ENCODE results near the gene SCYGR1. TPM values are rescaled to one million over a fixed set of nuclear protein-coding genes. Genes with fewer than 3 reads are reported as not detected.
"Not testable (repeated sequence)": the region's sequence is repeated elsewhere in the genome, so short reads cannot be mapped to it uniquely, and the experiment has no call there.

Gene SCYGR1, protein sequence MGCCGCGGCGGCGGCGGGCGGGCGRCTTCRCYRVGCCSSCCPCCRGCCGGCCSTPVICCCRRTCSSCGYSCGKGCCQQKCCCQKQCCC
- not detected in 2 replicates for total RNA-seq

DNA sequence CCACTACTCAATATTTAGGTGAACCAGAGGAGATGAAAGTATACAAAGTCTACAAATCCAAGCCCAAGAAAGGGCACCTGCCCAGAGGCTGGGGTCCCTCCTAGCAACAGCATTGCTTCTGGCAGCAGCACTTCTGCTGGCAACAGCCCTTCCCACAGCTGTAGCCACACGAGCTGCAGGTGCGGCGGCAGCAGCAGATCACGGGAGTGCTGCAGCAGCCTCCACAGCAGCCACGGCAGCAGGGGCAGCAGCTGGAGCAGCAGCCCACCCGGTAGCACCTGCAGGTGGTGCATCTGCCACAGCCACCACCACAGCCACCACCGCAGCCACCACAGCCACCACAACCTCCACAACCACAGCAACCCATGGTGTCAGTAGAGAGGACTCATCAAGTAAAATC, at the start of gene SCYGR1:
TSS of gene SCYGR1 (minus strand) at position 367 of the 400 bp plus-strand sequence. CDS start at position 367, 0 bp downstream.
- not testable (repeated sequence) for DNase-seq (ENCODE audit: low read depth)

DNA sequence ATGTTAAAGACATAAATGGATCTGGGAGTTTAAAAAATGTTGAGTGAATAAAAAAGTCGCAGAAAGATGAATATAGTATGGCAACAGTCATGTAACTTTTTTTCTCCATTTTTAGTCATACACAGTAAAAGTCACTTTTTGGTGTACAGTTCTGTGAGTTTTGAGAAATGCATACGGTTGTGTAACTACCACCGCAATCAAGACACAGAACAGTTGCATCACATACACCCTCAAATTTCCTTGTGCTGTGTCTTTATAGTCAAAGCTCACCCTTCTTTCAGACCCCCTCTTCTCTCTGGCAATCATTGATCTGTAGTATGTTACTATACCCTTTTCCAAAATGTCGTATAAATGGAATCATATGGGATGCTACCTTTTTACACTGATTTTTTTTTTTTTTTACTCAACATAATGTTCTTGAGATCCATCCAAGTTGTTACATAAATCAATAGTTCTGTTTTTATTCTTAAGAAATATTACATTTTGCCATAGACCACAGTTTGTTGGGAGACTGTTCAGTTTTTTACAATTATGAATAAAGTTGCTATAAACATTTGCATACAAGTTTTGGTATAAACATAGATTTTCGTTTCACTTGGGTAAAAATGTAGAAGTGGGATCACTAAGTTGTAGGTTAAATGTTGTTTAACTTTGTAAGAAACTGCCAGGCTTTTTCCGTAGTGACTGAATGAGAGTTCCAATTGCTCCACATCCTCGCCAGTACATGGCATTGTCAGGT, 48.9 kb upstream of the SCYGR1 start:
- DNase-seq (ENCODE audit: low read depth) = no peak

DNA sequence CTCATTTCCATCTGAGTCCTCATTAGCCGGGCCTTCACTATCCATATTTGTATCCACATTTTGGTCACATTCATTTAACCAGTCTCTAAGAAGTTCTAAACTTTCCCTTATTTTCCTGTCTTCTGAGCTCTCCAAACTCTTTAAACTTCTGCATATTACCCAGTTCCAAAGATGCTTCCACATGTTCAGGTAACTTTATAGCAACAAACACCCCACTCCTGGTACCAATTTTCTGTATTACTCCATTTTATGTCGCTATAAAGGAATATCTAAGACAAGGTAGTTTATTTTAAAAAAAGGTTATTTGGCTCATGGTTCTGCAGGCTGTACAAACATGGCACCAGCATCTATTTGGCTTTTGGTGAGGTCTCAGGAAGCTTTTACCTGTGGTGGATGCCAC, 45.4 kb upstream of the SCYGR1 start:
- no peak for DNase-seq (ENCODE audit: low read depth)

DNA sequence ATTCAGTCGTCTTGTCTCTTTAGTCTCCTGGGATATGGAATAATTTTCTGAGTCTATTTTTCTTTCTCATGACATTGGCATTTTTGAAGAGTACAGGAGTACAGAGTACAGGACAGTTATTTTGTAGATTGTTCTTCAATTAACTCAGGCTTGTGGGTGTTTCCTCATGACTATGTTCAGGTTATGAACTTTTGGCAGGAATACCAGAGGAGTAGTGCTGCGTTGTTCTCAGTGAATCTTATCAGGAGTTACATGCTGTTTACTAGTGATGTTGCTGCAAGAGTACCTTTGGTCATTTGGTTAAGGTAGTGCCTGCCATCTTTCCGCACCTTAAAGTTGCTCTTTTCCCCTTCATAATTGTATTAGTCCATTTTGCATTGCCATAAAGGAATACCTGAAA, 42.9 kb upstream of the SCYGR1 start:
- peak; percentile 41 for DNase-seq (ENCODE audit: low read depth)

DNA sequence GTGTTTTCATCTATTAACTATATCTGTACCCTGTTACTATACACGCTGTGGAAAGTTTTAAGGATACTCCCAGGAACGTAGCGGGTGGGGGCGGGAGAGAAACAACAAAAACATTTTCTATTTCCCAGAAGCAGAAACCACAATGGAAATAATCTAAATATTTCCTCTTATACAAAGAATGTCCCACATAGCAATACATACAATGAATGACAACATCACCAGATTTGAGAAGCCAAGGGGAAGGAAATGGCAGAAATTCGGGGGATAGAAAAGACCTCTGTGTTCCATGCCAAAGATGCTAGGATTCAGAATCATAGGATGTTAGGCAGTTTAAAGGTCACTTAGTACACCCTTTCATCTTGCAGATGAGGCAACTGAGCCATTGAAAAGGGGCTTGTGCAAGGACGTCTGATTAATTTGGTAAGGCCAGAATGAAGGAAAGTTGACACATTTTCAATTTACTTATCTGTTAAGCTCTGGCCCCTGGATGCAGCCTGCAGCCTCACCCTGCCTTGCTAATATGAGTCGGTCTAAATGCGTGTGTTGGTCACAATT, 41.1 kb upstream of the SCYGR1 start:
- no peak for DNase-seq (ENCODE audit: low read depth)

DNA sequence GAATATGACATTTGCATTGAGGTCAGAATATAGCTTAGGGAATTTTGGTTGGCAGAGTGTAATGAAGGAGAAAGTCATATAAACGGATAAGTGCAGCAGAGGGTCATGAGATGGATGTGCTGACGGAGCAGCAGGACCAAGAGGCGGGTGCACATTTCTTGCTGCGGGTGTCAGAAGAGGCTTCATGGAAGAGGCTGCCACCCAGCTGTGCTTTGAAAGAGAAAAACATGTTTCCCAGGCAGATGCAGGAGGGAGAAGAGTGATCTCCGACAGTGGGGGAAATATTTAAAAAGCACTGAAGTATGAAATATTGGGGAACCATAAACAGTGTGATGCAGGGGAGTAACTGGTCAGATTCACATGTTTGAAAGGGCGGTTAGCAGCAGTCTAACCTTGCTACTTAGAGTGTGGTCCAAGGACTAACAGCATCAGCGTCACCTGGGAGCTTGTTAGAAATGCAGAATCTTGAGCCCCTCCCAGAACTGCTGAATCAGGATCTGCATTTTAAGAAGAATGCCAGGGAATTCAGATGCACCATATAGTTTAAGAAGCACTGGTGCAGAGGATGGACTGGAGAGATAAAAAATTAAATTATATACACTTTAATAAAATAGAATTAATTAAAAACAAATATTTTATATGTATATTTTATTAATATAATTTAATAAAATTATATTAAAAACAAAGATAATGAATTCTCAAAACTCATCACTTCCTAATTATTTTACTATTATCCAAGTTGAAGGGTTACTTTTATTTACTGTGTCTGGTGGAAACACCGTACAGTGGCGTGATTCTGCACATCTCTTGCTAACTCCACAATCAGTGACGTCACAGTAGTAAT, 36.1 kb upstream of the SCYGR1 start:
- DNase-seq (ENCODE audit: low read depth) = no peak

DNA sequence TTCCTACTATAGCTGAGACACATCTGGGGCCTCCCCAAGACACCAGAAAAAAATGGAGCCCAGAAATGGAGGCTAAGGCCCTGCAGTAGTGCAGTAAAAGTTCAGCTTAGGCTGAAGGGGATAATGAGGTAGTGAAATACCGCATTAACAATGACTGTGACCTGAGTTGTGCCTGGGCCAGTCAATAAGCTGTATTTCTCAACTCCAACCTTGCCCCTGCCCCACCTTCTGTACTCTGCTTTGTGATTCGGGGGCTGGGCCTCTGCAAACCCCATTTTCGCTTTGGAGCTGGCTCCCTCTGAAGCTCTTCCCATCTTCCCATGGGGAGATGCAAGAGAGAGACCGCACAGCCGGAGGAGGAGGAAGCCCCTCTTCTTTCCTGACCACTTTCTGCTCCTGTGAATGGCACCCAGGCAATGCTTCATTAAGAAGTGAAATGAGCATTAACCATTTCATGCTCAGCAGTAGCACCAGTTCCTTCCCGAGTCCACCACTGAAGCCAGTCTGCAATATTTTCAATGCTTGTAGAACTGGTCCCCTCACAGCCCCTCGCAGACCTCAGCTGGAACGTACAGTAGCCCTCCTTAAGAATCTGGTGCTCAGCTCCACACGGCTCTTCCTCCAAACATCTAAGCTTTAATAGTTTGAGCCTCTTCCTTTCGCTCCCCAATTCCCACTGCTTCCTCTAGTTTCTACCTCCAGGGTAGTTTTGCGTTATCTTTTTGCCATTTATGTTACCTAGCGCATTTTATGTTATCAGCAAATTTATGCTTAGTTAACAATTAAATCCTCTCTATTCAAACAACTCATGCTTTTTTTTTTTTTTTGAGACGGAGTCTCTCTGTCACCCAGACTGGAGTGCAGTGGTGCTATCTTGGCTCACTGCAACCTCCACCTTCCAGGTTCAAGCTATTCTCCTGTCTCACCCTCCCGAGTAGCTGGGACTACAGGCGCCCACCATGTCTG, 32.6 kb upstream of the SCYGR1 start:
- no peak for DNase-seq (ENCODE audit: low read depth)

DNA sequence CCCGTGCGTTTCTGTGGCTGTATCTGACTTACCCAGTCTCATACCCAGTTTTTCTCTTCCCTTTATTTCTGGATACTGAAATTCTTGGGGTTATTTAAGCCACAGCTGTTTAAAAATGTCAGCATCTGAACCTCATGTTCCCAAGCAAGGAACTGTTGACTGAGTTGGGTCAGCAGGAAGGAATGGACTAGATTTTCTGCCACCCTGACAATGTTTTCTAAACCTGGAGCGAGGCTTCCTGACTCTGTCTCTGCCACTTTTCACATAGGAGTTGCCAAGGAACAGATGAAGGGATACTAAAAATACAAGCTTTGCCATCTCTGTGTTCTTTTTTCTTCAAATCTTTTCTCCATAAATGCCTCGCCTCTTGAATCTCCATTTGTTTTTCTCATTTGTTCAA, 29.0 kb upstream of the SCYGR1 start:
- DNase-seq (ENCODE audit: low read depth) = no peak

DNA sequence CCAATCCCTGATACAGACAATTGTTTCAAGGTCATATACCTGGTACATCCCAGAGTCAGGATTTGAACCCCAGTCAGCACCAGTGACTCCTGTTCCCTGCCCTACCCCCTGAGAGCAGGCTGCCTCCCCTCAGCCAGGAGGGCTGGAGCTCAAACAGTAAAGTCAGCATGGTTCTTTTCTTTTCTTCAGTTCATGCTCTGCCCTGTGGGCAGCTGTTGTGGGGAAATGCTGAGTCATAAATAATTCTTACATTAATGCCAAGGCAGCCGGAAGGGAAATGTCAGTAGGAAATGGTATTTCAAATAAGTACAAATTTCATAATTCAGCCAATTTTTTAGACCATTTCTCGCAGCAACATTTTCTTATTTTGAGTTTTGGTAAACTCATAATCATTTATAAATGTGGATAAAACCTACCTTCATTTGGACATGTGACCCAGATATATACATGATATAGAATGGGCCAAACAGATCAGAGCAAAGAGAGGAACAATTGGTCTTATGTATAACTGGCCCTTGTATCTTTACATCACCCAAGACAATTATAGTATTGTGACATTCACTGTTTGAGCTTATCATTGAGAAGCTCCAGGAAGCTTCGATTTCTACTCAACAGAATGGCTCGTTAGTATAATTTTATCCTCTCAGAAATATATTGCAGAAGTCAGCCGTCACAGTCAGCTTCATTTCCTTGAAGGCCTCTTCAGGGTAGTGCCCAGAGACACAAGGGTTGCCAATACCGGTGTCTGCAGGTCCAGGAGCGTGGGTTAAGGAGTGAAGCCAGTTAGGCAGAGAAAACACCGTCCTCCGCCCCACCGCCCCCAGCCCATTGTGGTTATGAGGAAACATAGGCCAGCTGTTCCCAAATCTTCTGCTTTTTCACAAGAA, 28.0 kb upstream of the SCYGR1 start:
- peak; percentile 81 for DNase-seq (ENCODE audit: low read depth)

DNA sequence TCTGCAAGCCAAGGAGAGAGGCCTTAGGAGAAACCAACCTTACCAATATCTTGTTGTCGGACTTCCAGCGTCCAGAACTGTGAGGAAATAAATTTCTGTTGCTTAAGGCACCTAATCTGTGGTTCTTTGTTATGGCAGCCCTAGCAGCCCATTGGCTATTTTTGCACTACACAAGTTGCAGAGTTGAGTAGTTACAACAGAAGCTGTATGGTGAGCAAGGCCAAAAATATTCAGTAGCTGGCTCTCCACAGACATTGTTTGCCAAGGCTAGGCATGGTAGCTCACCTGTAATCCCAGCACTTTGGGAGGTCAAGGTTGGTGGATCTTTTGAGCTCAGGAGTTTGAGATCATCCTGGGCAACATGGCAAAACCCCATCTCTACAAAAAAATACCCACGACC, 27.1 kb upstream of the SCYGR1 start:
- peak; percentile 92 for DNase-seq (ENCODE audit: low read depth)

DNA sequence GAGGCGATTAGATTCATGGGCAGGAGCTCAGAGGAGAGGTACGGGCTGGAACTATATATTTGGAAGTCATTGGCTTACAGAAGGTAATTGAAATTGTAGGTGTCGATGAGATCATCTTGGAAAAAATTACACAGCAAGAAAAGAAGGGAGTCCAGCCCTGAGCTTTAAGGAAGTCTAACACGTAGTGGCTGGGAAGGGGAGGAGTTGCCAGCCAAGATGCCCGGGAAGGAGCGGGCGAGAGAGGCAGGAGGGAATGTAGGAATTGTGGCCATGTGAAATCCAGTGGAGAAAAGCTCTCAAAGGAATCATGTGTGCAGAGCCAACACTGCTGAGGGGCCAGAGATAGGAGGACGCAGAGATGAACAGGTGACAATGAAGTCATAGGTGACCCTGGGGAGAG, 25.6 kb upstream of the SCYGR1 start:
- DNase-seq (ENCODE audit: low read depth) = no peak

DNA sequence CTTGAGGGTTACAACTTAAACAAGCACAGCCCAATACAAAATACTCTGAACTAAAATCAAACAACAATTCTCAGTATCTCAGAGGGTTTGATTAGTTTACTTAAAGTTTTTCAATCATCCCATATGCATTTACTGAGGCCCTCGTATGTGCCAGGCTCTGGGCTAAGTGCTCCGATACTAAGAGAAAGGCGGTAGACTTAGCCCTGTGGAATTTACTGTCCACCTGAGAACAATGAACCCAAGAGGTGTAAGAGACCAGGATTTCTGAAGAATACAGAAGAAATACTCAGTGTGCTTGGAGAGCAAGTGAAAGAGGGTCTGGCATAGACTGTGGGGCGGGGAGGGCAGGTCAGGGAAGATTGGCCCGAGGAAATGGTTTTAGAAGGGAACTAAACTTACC, 25.1 kb upstream of the SCYGR1 start:
- no peak for DNase-seq (ENCODE audit: low read depth)

DNA sequence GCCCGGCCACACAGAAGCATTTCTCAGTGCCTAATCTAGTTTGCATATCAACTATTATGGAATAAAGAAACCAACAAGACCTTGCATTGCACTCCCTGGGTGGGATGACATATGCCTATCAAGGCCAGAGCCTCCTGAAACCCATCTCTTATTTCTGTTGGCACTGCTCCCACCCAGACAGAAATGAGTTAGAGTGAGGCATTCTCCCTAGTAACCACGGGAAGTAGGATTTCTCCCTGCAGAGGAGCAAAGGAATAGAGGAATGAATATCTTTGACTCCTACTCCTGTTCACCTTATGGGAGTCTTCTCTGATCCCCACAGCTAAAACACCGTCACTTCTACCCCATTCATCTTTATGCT, 24.2 kb upstream of the SCYGR1 start:
- peak; percentile 40 for DNase-seq (ENCODE audit: low read depth)

DNA sequence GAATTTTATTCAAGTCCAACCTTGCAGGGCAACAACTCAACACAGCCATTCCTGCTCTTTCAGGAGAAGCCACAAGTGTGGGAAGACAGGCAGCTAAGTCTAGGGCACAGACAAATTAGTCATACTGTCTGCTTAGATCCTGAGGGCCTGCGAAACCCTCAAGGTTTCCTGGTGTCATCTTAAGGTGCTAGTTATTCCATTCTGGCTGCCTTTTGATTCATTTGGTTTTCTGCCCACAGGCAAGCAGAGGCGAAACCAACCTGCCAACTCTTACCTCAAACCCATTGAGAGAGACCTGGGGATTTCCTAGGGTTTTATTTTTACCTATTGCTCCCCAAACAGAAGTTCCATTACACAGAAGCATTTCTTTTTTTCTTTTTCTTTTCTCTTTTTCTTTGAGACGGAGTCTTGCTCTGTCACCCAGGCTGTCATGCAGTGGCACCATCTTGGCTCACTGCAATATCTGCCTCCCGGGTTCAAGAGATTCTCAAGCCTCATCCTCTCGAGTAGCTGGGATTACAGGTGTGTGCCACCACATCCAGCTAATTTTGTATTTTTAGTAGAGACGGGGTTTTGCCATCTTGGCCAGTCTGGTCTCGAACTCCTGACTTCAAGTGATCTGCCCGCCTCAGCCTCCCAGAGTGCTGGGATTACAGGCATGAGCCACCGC, 23.7 kb upstream of the SCYGR1 start:
- DNase-seq (ENCODE audit: low read depth) = peak; percentile 91

DNA sequence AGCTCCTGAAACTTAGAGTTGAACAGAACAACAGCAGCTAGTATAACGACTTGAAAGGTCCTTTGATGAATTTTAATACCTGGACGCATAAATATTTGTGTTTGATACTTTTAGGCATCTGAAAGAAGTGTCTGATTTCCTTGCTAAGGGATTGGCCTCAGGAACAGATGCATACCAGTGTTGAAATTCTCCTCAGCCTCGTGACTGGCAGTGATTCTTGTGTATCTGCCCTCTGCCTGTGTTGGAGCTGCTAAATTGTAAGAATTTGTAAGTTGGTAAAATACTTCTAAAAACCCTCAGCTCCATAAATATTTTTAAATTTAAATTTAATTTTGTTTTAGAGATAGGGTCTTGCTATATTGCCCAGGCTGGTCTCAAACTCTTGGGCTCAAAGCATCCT, 22.4 kb upstream of the SCYGR1 start:
- no peak for DNase-seq (ENCODE audit: low read depth)

DNA sequence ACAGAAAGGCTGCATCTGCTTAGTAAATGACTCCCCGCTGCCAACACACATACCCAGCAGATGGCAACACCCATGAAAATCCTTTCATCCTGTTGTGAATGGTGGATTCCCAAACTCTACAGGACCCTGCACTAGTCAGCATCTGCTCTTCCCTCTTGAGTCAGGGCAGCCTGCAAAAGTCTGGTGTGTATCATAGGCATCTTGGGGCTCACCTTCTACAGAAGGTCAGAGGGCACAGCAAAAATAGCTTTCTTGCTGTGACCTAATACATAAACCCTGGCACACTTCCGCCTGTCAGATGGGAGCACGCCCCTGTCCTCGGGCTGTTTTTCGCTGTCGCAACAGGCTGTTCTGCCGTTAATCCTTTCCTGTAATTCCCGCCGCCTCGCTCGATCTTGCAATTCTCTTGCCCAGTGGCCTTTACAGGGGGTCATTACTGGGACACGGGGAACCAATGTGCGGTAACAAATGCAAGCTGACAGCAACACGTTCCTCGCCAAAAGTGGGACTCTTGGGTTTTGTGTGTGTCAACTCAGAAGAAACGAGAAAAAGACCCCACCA, 19.9 kb upstream of the SCYGR1 start:
- peak; percentile 38 for DNase-seq (ENCODE audit: low read depth)

DNA sequence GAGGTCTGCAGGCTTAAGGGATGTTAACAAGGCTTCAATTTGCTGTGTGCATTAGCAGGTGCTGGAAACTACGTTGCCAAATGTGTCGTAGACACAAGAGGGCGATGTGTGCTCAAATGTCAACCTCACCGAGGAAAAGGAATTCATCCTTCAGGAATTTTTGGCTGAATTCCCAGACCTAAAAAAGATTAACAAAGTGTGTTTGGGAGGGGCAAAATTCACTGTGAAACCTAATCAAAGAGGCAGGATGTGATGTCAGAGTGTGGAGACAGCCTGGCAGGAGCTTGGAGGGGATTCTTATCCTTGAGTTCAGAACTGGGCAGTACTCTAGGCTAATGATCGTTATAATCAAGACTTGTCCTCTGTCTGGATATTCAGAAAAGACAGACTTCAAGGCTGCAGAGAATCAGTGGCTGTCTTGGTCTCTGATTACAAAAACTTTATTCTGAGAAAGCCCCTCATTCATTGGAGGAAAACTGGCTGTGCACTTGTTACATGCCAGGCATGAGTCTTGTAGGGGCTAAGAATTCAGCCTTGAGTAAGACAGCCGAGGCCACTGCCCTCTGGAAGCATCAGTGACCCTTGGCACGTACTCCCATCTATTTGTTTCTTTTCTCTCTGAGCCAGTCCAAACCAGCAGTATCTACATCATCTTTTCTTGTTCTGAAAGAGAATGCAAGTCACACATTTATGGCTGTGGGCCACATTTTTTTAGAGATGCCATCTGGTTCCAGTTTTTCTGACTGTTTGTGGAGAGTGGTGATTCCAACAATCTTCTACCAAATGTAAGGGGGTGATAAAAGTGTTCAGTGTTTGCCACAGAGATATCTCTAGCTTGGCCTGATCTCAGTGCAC, 18.7 kb upstream of the SCYGR1 start:
- peak; percentile 99 for DNase-seq (ENCODE audit: low read depth)

DNA sequence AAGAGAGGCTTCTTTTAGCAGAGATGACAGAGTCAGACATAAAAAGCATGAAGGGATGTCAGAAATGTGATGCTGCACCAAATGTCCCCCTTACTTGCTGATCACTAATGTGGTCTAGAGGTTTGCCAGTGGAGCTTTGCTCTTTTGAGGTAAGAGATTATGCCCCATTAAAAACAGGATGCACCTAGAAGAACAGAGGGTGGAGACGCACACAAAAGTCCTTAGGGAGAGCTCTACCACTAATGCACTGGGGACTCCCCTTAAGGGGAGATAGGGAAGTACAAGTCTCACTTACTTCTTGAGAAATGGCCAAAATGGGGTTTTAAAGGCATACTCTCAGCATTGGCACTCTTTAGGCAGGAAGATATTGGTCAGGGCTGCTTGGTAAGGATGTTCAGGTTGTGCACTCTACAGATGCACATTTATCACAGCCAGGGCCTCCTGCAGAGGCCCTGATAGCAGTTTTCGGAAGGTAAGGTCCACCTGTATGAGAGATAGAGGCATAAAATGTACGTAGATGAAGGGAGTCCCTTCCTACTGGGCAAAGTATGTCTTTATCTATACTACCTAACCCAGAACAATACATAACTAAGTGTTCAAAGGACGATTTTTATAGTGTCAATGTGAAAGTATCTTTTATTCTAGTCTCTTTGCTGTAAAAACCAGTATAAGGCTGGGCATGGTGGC, 17.0 kb upstream of the SCYGR1 start:
- DNase-seq (ENCODE audit: low read depth) = no peak

Measured in renal cortical epithelial cell (primary cell).